Measurements from ENCODE around the gene STRIP1. TPM values are rescaled to one million over a fixed set of nuclear protein-coding genes. Genes with fewer than 3 reads are reported as not detected.
A peak's percentile ranks its signal among the peaks of the same experiment; 100 is the strongest.

Gene STRIP1
- total RNA-seq, 1 experiment from 2014 or later = 35.1 TPM

- Histone ChIP-seq H3K9me3 (replicated peaks) (no peaks in the 10 kb centered on the region), H3K4me3 (no peak overlapping the region), H3K4me1 (no peaks in the 10 kb centered on the region; the same call in 1 of the 2 replicates), H3K27me3 (no peaks in the 10 kb centered on the region), H3K36me3 (no peaks in the 10 kb centered on the region), H3K27ac (no peak overlapping the region)
- DNase-seq = no peak
These were observed 36.6 kb upstream of the STRIP1 start for GRCh38 chr1:109997867-109998229.

DNA sequence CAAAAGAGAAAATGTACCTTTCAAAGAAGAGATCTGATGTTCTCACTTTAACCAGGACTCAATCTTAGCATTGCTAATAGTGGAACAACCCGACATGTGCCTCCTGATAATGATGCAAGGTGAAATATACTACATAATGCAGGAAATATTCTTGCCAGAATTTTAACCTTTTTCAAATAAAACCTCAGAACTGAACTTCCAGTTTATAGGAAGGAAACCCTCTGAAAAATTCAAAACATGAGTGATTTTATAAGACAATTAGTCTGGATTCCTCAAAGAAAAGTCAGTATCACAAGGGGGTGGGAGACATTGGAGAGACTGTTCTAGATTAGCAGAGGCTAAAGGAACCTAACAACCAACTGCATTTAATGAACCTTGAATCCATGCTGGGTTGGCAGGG, 31.7 kb upstream of the STRIP1 start:
- H3K27me3 ChIP-seq = no peaks in the 10 kb centered on the region
- H3K27ac ChIP-seq = no peak overlapping the region
- no peak overlapping the region for H3K4me3 ChIP-seq
- no peaks in the 10 kb centered on the region for H3K9me3 ChIP-seq (replicated peaks)
- H3K36me3 ChIP-seq = no peaks in the 10 kb centered on the region
- DNase-seq = no peak
- no peaks in the 10 kb centered on the region; the same call in 1 of the 2 replicates for H3K4me1 ChIP-seq

DNA sequence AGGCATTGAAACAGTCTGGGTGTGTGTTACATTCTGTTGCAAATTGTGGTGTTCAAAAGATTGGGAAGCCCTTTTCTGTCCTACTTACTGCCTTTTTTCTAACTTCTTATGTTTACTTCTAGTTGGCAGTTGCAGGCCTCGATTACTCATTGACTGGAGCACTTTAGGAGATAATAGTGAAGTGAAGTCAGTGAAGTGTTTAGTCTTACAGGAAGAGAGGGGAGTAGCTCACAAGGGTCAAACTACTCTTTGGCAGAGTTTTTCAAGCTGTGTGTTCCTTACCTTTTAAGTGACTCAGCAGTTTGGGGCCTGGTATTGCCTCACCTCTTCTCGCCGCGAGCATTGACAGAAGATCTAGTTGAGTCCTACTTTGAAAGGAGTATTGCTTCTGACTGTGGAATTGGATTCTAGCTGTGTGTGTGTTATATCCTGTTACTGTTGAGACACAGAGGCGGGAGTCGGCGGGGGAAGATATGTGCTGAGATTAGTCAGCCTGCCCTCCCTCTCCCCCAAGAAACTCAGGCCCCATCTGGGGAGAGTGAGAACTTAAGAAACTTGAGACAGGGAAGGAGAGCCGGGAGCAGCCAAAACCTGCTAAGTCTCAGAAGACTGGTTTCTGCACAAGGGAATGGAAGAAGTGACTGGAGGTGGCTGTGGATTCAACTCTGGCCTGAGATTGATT, 30.5 kb upstream of the STRIP1 start:
- no peaks in the 10 kb centered on the region; the same call in 1 of the 2 replicates for H3K4me1 ChIP-seq
- no peaks in the 10 kb centered on the region for H3K9me3 ChIP-seq (replicated peaks)
- DNase-seq = no peak
- H3K27me3 ChIP-seq = no peaks in the 10 kb centered on the region
- H3K27ac ChIP-seq = no peak overlapping the region
- H3K4me3 ChIP-seq = no peak overlapping the region
- 0 out of 2 replicates have a peak, but pooled peaks cover 3% of the 10 kb centered on the region for H3K36me3 ChIP-seq

DNA sequence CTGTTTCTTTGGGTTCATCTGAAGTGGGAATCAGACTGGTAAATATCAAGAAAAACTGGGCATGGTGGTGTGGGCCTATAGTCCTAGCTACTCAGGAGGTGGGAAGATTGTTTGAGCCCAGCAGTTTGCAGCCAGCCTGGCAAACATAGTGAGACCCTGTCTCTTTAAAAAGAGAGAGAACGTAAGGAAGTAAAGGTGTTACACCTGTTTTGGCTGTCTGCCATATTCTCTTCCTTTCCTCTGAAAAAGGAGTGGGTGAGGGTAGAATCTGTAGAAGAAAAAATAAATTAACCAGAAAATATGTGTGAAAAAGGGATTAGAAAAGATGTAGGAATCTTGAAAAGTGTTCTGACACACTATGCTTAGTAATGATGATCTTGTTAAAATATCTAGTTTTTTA, 29.8 kb upstream of the STRIP1 start:
- Histone ChIP-seq H3K4me1 (no peaks in the 10 kb centered on the region), H3K9me3 (replicated peaks) (no peaks in the 10 kb centered on the region), H3K36me3 (peaks cover 9% of the 10 kb centered on the region; the same call in 1 of the 2 replicates), H3K4me3 (no peak overlapping the region), H3K27ac (no peak overlapping the region), H3K27me3 (no peaks in the 10 kb centered on the region)
- no peak for DNase-seq

- no peaks in the 10 kb centered on the region for H3K27me3 ChIP-seq
- no peak overlapping the region for H3K27ac ChIP-seq
- H3K36me3 ChIP-seq = peaks cover 18% of the 10 kb centered on the region
- no peak for DNase-seq
- no peaks in the 10 kb centered on the region for H3K9me3 ChIP-seq (replicated peaks)
- H3K4me3 ChIP-seq = no peak overlapping the region
- H3K4me1 ChIP-seq = no peaks in the 10 kb centered on the region
These were observed 28.5 kb upstream of the STRIP1 start for GRCh38 chr1:110005971-110006370.

- Histone ChIP-seq H3K27me3 (no peaks in the 10 kb centered on the region), H3K27ac (no peak overlapping the region), H3K9me3 (replicated peaks) (no peaks in the 10 kb centered on the region), H3K36me3 (peaks cover 23% of the 10 kb centered on the region), H3K4me1 (no peaks in the 10 kb centered on the region), H3K4me3 (no peak overlapping the region)
- DNase-seq = no peak
These were observed 27.9 kb upstream of the STRIP1 start for GRCh38 chr1:110006516-110006915.

- Histone ChIP-seq H3K9me3 (replicated peaks) (no peaks in the 10 kb centered on the region), H3K27ac (no peak overlapping the region), H3K4me3 (no peak overlapping the region), H3K27me3 (no peaks in the 10 kb centered on the region), H3K36me3 (peaks cover 31% of the 10 kb centered on the region), H3K4me1 (no peaks in the 10 kb centered on the region)
- no peak for DNase-seq
These were observed 27.2 kb upstream of the STRIP1 start for GRCh38 chr1:110007046-110007830.

GRCh38 chr1:110008971-110009565, 25.4 kb upstream of the STRIP1 start:
- Histone ChIP-seq H3K36me3 (peaks cover 45% of the 10 kb centered on the region), H3K27me3 (no peaks in the 10 kb centered on the region), H3K4me1 (no peaks in the 10 kb centered on the region), H3K4me3 (no peak overlapping the region), H3K27ac (no peak overlapping the region), H3K9me3 (replicated peaks) (no peaks in the 10 kb centered on the region)
- DNase-seq = no peak

GRCh38 chr1:110011527-110012041, 22.8 kb upstream of the STRIP1 start:
- H3K27me3 ChIP-seq = no peaks in the 10 kb centered on the region
- peak in 1 of 2 experiments; percentile 28 for DNase-seq
- H3K9me3 ChIP-seq (replicated peaks) = no peaks in the 10 kb centered on the region
- no peak overlapping the region for H3K4me3 ChIP-seq
- H3K4me1 ChIP-seq = no peaks in the 10 kb centered on the region
- H3K36me3 ChIP-seq = peaks cover 65% of the 10 kb centered on the region
- no peak overlapping the region for H3K27ac ChIP-seq

- H3K27ac ChIP-seq = no peak overlapping the region
- no peaks in the 10 kb centered on the region for H3K27me3 ChIP-seq
- no peaks in the 10 kb centered on the region for H3K9me3 ChIP-seq (replicated peaks)
- no peak overlapping the region for H3K4me3 ChIP-seq
- peaks cover 72% of the 10 kb centered on the region for H3K36me3 ChIP-seq
- DNase-seq = no peak
- no peaks in the 10 kb centered on the region for H3K4me1 ChIP-seq
These were observed 22.2 kb upstream of the STRIP1 start for GRCh38 chr1:110012100-110012780.

- no peaks in the 10 kb centered on the region for H3K4me1 ChIP-seq
- H3K9me3 ChIP-seq (replicated peaks) = no peaks in the 10 kb centered on the region
- peaks cover 83% of the 10 kb centered on the region for H3K36me3 ChIP-seq
- H3K4me3 ChIP-seq = no peak overlapping the region
- no peak for DNase-seq
- H3K27me3 ChIP-seq = no peaks in the 10 kb centered on the region
- no peak overlapping the region for H3K27ac ChIP-seq
These were observed 16.6 kb upstream of the STRIP1 start for GRCh38 chr1:110017792-110018191.

GRCh38 chr1:110018396-110018795, 16.0 kb upstream of the STRIP1 start:
- no peaks in the 10 kb centered on the region for H3K27me3 ChIP-seq
- no peaks in the 10 kb centered on the region for H3K9me3 ChIP-seq (replicated peaks)
- H3K4me3 ChIP-seq = no peak overlapping the region
- DNase-seq = no peak
- no peak overlapping the region for H3K27ac ChIP-seq
- peaks cover 83% of the 10 kb centered on the region for H3K36me3 ChIP-seq
- no peaks in the 10 kb centered on the region for H3K4me1 ChIP-seq

- no peak overlapping the region for H3K27ac ChIP-seq
- no peaks in the 10 kb centered on the region for H3K4me1 ChIP-seq
- H3K36me3 ChIP-seq = peaks cover 85% of the 10 kb centered on the region
- H3K27me3 ChIP-seq = no peaks in the 10 kb centered on the region
- no peak overlapping the region for H3K4me3 ChIP-seq
- H3K9me3 ChIP-seq (replicated peaks) = no peaks in the 10 kb centered on the region
- DNase-seq = no peak
These were observed 14.7 kb upstream of the STRIP1 start for GRCh38 chr1:110019770-110020169.

DNA sequence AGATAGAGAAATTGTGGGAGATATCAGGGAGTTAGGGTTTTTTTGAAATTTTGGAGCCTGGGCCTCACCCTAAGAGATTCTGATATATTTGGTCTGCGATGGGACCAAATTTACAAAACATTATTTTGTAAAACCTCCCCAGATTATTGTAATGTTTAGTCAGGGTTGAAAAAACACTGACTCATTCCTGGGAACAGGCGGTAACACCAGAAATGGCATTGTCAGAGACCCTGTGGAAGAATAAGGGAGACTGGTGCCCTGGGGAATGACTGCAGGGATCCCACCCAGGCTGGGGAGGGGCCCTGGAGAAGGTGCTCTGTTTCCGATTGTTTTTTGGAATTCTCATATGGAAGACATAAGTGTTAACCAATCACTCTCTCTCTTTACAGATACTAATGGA, 13.1 kb upstream of the STRIP1 start:
- Histone ChIP-seq H3K4me3 (no peak overlapping the region), H3K27ac (no peak overlapping the region), H3K36me3 (peaks cover 80% of the 10 kb centered on the region), H3K9me3 (replicated peaks) (no peaks in the 10 kb centered on the region), H3K27me3 (no peaks in the 10 kb centered on the region), H3K4me1 (no peaks in the 10 kb centered on the region)
- no peak for DNase-seq

DNA sequence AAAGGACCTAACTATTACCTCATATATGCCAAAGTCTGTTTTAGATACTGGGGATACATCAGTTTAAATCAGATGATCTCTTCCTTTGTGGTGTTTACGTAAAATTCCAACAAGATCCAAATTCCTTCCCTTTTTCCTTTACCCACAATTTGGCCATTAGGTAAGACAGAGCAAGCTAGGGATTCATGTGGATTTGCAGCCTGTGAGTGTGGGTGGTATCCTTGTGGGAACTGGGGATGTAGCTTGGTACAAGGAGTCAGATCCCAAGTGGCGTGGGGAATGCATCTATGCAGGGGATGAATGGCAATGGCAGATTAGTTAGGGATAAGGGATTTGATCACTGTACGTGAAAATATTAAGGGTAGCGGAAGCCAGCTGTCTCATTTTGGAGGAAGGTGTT, 9.8 kb upstream of the STRIP1 start:
- no peaks in the 10 kb centered on the region for H3K4me1 ChIP-seq
- H3K36me3 ChIP-seq = peaks cover 46% of the 10 kb centered on the region

More for the DNA sequence above, 9.8 kb upstream of the STRIP1 start:
- no peak for DNase-seq
- Histone ChIP-seq H3K27ac (no peak overlapping the region), H3K4me3 (no peak overlapping the region), H3K9me3 (replicated peaks) (no peaks in the 10 kb centered on the region), H3K27me3 (no peaks in the 10 kb centered on the region)
